CD4-positive, alpha-beta T cell treated with Interleukin-6 for 4 hours (primary cell): ENCODE data around the gene PIGP.
"Not testable (repeated sequence)": the region's sequence is repeated elsewhere in the genome, so short reads cannot be mapped to it uniquely, and the experiment has no call there.

Source experiments
- DNase-seq: peaks from one replicate; pipeline ENCODE4 v3.0.0-alpha.2; 2020; ENCODE audit warnings: mixed read lengths

PIGP gene

GRCh38 chr21:37041706-37042271 lies 31.1 kb downstream of the PIGP start:
- DNase-seq, result no peak

GRCh38 chr21:37040212-37040611 lies 32.7 kb downstream of the PIGP start:
- no peak for DNase-seq

DNA sequence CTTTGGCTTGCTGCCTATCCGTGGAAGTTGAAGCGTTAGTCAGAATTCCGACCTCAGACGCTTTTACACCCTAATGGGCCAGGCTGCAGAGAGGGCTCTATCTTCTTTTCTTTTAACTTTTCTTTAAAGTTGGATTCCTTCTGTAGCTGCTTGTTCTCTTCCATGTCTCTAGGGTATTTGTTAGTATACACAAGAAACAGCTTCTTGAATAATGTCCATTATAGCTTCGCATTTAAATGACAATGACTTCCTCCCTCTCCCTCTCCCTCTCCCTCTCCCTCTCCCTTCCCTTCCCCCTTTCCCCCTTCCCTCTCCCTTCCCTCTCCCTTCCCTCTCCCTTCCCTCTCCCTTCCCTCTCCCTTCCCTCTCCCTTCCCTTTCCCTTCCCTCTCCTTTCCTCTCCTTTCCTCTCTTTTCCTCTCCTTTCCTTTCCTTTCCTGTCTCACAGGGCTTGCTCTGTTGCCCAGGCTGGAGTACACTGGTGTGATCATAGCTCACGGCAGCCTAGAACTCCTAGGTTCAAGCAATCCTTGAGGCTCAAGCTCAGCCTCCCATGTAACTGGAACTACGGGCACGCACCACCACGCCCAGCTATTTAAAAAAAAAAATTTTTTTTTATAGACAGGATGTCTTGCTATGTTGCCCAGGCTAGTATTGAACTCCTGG lies 33.3 kb downstream of the PIGP start:
- DNase-seq, result no peak

DNA sequence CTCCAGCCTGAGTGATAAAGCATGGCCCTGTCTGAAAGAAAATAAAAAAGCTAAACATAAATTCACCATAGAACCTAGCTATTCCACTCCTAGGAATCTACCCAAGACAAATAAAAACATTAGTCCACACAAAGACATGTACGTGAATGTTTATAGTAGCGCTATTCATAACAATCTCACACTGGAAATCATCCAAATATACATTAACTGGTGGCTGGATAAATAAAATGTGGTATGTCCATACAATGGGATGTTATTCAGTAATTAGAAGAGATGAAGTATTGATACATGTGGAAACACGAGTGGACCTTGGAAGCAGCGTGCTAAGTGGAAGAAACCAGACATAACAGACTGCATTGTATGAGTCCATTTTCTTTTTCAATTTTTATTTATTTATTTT lies 36.7 kb downstream of the PIGP start:
- DNase-seq, result no peak

- not testable (repeated sequence) for DNase-seq
Measured at GRCh38 chr21:37034394-37034793, 38.5 kb downstream of the PIGP start.

GRCh38 chr21:37032877-37033471 lies 39.9 kb downstream of the PIGP start:
- DNase-seq, result no peak

- DNase-seq, result no peak
Measured at GRCh38 chr21:37032293-37032692, 40.6 kb downstream of the PIGP start.

DNA sequence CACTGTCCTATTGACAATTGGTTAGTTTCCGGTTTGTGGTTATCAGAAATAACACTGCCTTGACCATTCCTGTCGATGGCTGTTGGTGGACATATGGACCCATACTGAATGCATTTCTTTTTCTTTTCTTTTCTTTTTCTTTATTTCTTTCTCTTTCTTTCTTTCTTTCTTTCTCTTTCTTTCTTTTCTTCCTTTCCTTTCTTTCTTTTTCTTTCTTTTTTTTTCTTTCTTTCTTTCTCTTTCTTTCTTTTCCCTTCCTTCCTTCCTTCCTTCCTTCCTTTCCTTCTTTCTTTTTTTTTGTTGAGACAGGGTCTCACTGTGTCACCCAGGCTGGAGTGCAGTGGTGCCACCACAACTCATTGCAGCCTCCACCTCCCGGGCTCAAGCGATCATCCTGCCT lies 42.0 kb downstream of the PIGP start:
- no peak for DNase-seq

GRCh38 chr21:37028570-37028969 lies 44.3 kb downstream of the PIGP start:
- no peak for DNase-seq

- no peak for DNase-seq
Measured at GRCh38 chr21:37026499-37026898, 46.4 kb downstream of the PIGP start.

DNA sequence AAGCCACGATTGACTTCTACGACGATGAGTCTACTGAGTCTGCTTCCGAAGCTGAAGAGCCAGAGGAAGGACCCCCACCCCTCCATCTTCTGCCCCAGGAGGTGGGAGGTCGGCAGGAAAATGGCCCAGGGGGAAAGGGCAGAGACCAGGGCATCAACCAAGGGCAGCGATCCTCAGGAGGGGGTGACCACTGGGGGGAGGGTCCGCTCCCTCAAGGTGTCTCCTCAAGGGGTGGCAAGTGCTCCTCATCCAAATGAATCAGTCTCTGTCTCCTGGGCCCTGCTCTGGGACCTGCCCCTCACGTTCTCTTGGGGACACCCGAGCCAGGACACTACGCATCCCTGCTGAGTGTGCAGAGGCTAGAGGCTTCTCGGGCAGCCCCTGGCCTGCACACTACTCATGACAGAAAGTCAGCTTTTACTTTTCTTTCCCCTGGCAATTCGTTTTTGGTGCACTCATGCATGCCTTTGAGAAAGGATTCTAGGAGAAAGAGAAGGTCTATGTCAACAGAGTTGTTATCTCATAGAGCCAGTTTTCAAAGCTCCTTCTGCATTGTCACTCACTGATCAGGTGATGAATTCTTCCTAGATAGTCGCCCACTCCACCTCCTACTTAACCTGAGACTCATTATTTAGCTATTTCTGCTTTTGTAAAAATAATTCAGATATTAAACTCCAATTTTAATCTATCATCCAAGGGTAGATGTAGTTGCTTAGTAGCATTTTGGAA lies 54.8 kb downstream of the PIGP start:
- DNase-seq, result no peak
